Measurements from ENCODE around the gene RANBP17. TPM values are rescaled to one million over a fixed set of nuclear protein-coding genes. Genes with fewer than 3 reads are reported as not detected.

RANBP17 gene
- total and polyA plus RNA-seq, 9 of the 15 experiments (the other 6 are each of a cell fraction or from before 2014, with no cell fraction given), result not detected

DNA sequence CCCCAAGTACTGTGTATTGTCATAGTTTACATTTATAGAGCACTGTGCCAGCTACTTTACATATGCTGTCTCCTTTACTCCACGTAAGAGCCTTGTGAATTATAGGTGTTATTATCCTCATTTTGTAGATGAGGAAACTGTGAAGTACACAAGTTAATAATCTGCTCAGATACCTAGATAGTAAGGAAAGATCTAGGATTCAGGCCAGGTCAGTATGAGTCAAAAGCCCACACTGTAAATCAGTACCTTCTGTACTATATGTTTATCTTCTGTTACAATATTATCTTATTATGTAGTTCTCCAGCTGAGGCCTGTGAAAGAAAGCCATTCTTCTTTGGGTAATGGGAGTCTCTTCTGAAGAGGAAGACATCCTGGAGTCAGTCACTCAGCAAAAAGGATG lies 374.8 kb downstream of the RANBP17 start:
- no peak for ATAC-seq
- intact Hi-C loops (cut with micrococcal nuclease), result no loop called here
- H3K36me3 ChIP-seq (ENCODE audit: control insufficient read depth, insufficient read depth, low read length), result no peaks in the 10 kb centered on the region
- no peaks in the 10 kb centered on the region for H3K9me1 ChIP-seq (ENCODE audit: control insufficient read depth, insufficient read depth, low read length)
- DNase-seq (ENCODE audit: extremely low read depth in 1 of 4, low spot score in 3 of 4), result no peak
- BruUV-seq (replicated peaks), result no TSS peak
- H2AFZ ChIP-seq (ENCODE audit: low read depth, low read length), result no peak overlapping the region
- no peaks in the 10 kb centered on the region for H3K9me3 ChIP-seq (replicated peaks; ENCODE audit: control insufficient read depth, insufficient read depth, low read depth, low read length)
- no peak overlapping the region for H3K27ac ChIP-seq (ENCODE audit: extremely low read depth, low read depth, low read length)
- POLR2A ChIA-PET, result no interaction called here
- H3K27me3 ChIP-seq (ENCODE audit: control insufficient read depth in 2 of 2, insufficient read depth in 2 of 2, low read length in 2 of 2), result no peaks in the 10 kb centered on the region
- H3K4me2 ChIP-seq (ENCODE audit: insufficient read depth, low read length), result no peak overlapping the region
- no peak overlapping the region for H3K9ac ChIP-seq (ENCODE audit: insufficient read depth in 1 of 2, low read depth in 2 of 2, low read length in 2 of 2)
- in situ Hi-C loops (cut with MboI), result no loop called here
- H4K20me1 ChIP-seq (replicated peaks; ENCODE audit: control insufficient read depth, insufficient read depth, low read length), result no peaks in the 10 kb centered on the region
- no peak for TF ChIP-seq POLR2H (tag; IDR thresholded peaks at IDR 0.05; ENCODE audit: low read depth)
- H3K4me3 ChIP-seq, result no peak overlapping the region
- no peaks in the 10 kb centered on the region for H3K79me2 ChIP-seq (ENCODE audit: control insufficient read depth, insufficient read depth, low read length)
- CTCF ChIA-PET (ENCODE audit: low intra/inter-chr PET ratio), result no interaction called here
- no peaks in the 10 kb centered on the region for H3K4me1 ChIP-seq (replicated peaks in 1 of 2; ENCODE audit: control insufficient read depth in 2 of 2, insufficient read depth in 2 of 2, low read length in 2 of 2)
- FAIRE-seq, result no peak
- 0% methylated on average over 1 of the region's 1 CpG for WGBS (ENCODE audit: insufficient coverage, low coverage, missing lambda C conversion rate)

DNA sequence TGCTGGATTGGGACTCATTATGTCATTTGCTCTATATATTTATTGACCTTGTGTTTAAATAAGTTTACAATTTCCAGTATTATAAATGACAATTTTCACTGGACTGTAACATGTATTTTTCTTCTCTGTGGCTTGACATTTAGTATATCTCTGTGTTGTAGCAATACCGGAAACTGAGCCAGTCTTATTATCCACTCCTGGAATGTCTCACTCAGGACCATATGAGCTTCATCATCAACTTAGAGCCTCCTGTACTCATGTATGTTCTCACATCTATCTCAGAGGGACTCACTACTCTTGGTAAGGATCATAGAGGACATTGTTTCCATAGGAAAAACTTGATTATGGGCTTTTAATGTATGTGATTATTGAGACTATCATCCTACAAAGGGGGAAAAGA lies 380.7 kb downstream of the RANBP17 start:
- Histone ChIP-seq H3K79me2 (ENCODE audit: control insufficient read depth, insufficient read depth, low read length) (no peaks in the 10 kb centered on the region), H2AFZ (ENCODE audit: low read depth, low read length) (no peak overlapping the region), H3K9me1 (ENCODE audit: control insufficient read depth, insufficient read depth, low read length) (no peaks in the 10 kb centered on the region), H4K20me1 (replicated peaks; ENCODE audit: control insufficient read depth, insufficient read depth, low read length) (no peaks in the 10 kb centered on the region), H3K36me3 (ENCODE audit: control insufficient read depth, insufficient read depth, low read length) (no peaks in the 10 kb centered on the region), H3K9me3 (replicated peaks; ENCODE audit: control insufficient read depth, insufficient read depth, low read depth, low read length) (no peaks in the 10 kb centered on the region), H3K27ac (ENCODE audit: extremely low read depth, low read depth, low read length) (no peak overlapping the region), H3K4me3 (no peak overlapping the region), H3K4me1 (replicated peaks in 1 of 2; ENCODE audit: control insufficient read depth in 2 of 2, insufficient read depth in 2 of 2, low read length in 2 of 2) (no peaks in the 10 kb centered on the region), H3K27me3 (ENCODE audit: control insufficient read depth in 2 of 2, insufficient read depth in 2 of 2, low read length in 2 of 2) (no peaks in the 10 kb centered on the region), H3K9ac (ENCODE audit: insufficient read depth in 1 of 2, low read depth in 2 of 2, low read length in 2 of 2) (no peak overlapping the region), H3K4me2 (ENCODE audit: insufficient read depth, low read length) (no peak overlapping the region)
- TF ChIP-seq NBN (IDR thresholded peaks at IDR 0.05; ENCODE audit: low read depth), result no peak
- TF ChIP-seq ZBTB17 (CRISPR knock-in tag; IDR thresholded peaks at IDR 0.05), result no peak
- no peak for TF ChIP-seq KAT8 (IDR thresholded peaks at IDR 0.05; ENCODE audit: low read depth)
- no peak for TF ChIP-seq MBD2 (IDR thresholded peaks at IDR 0.05; ENCODE audit: borderline replicate concordance, low read depth)
- TF ChIP-seq, protein P1, sequence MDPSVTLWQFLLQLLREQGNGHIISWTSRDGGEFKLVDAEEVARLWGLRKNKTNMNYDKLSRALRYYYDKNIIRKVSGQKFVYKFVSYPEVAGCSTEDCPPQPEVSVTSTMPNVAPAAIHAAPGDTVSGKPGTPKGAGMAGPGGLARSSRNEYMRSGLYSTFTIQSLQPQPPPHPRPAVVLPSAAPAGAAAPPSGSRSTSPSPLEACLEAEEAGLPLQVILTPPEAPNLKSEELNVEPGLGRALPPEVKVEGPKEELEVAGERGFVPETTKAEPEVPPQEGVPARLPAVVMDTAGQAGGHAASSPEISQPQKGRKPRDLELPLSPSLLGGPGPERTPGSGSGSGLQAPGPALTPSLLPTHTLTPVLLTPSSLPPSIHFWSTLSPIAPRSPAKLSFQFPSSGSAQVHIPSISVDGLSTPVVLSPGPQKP (CRISPR knock-in tag; IDR thresholded peaks at IDR 0.05), result no peak
- no peak for TF ChIP-seq ZKSCAN8 (CRISPR knock-in tag; IDR thresholded peaks at IDR 0.05)
- no peak for TF ChIP-seq GATAD2B (IDR thresholded peaks at IDR 0.05; ENCODE audit: borderline replicate concordance)
- TF ChIP-seq, protein P2, sequence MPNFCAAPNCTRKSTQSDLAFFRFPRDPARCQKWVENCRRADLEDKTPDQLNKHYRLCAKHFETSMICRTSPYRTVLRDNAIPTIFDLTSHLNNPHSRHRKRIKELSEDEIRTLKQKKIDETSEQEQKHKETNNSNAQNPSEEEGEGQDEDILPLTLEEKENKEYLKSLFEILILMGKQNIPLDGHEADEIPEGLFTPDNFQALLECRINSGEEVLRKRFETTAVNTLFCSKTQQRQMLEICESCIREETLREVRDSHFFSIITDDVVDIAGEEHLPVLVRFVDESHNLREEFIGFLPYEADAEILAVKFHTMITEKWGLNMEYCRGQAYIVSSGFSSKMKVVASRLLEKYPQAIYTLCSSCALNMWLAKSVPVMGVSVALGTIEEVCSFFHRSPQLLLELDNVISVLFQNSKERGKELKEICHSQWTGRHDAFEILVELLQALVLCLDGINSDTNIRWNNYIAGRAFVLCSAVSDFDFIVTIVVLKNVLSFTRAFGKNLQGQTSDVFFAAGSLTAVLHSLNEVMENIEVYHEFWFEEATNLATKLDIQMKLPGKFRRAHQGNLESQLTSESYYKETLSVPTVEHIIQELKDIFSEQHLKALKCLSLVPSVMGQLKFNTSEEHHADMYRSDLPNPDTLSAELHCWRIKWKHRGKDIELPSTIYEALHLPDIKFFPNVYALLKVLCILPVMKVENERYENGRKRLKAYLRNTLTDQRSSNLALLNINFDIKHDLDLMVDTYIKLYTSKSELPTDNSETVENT (CRISPR knock-in tag; IDR thresholded peaks at IDR 0.05), result no peak
- TF ChIP-seq SMAD3 (CRISPR knock-in tag; conservative IDR thresholded peaks at IDR 0.05), result no peak
- no peak for TF ChIP-seq ZC3H11A (IDR thresholded peaks at IDR 0.05; ENCODE audit: low read depth, low read length)
- TF ChIP-seq HDAC2 (IDR thresholded peaks at IDR 0.05), result no peak
- no peak for TF ChIP-seq PPARD (CRISPR knock-in tag; IDR thresholded peaks at IDR 0.05)
- no peak for TF ChIP-seq ZEB2 (IDR thresholded peaks at IDR 0.05)
- TF ChIP-seq IRF2 (CRISPR knock-in tag; IDR thresholded peaks at IDR 0.05), result no peak
- DNase-seq (ENCODE audit: extremely low read depth in 1 of 4, low spot score in 3 of 4) (no peak), FAIRE-seq (no peak), ATAC-seq (no peak)
- in situ Hi-C loops (cut with MboI) (no loop called here), intact Hi-C loops (cut with micrococcal nuclease) (no loop called here)
- POLR2A ChIA-PET, result interaction anchor here (1.4 kb wide), 1 partner anchor 9 kb away, joined by 3 read pairs; no protein-coding TSS in a partner anchor
- no TSS peak for BruUV-seq (replicated peaks)
- CTCF ChIA-PET (ENCODE audit: low intra/inter-chr PET ratio), result no interaction called here
- WGBS (ENCODE audit: insufficient coverage, low coverage, missing lambda C conversion rate), result 0% methylated on average over 1 of the region's 1 CpG

All from K562 (cell line).